Liver (tissue), 3 donors: ENCODE data around the gene RHOH.

Experiments used
- EGR1 ChIP-seq, 2 donors: IDR thresholded peaks; 2 replicates each; pipeline ENCODE4 v1.6.1; 2016 to 2018; ENCODE audit warnings: antibody characterized with exemption in 2 of 2, low read depth in 2 of 2
- GABPA ChIP-seq, 2 donors: IDR thresholded peaks in 1 of 2; conservative IDR thresholded peaks in 1 of 2; 2 replicates each; pipeline ENCODE4 v1.6.1; 2016; ENCODE audit warnings: antibody characterized with exemption in 2 of 2, mild to moderate bottlenecking in 1 of 2, moderate library complexity in 1 of 2
- JUND ChIP-seq, 2 donors: IDR thresholded peaks; 2 replicates each; pipeline ENCODE4 v1.6.1; 2016; ENCODE audit warnings: antibody characterized with exemption in 2 of 2
- RAD21 ChIP-seq, 2 donors: IDR thresholded peaks; 2 replicates each; pipeline ENCODE4 v1.6.1; 2016; ENCODE audit warnings: antibody characterized with exemption in 2 of 2, mild to moderate bottlenecking in 2 of 2
- RXRA ChIP-seq, 2 donors: IDR thresholded peaks; 2 replicates each; pipeline ENCODE4 v1.6.1; 2017 to 2018; ENCODE audit warnings: antibody characterized with exemption in 2 of 2, mild to moderate bottlenecking in 1 of 2
- SP1 ChIP-seq: IDR thresholded peaks from 2 replicates; pipeline ENCODE4 v1.6.1; 2018; ENCODE audit warnings: antibody characterized with exemption, mild to moderate bottlenecking
- TAF1 ChIP-seq: conservative IDR thresholded peaks from 2 replicates; pipeline ENCODE4 v1.6.1; 2016; ENCODE audit warnings: antibody characterized with exemption, mild to moderate bottlenecking
- YY1 ChIP-seq: IDR thresholded peaks from 2 replicates; pipeline ENCODE4 v1.6.1; 2016; ENCODE audit warnings: antibody characterized with exemption, mild to moderate bottlenecking
- TF ChIP-seq, protein P1 (sequence below): fragments of 150-350 bp; IDR thresholded peaks from 2 replicates; pipeline ENCODE4 v1.5.1; 2017; ENCODE audit warnings: improper control_type of control experiment, low read depth, low read length; ENCODE audit not compliant: missing input control
- TF ChIP-seq, protein P2 (sequence below): IDR thresholded peaks from 2 replicates; pipeline ENCODE4 v1.6.1; 2016; ENCODE audit warnings: antibody characterized with exemption, mild to moderate bottlenecking
- TF ChIP-seq, protein P3 (sequence below): IDR thresholded peaks from 2 replicates; pipeline ENCODE4 v1.6.1; 2016; ENCODE audit warnings: antibody characterized with exemption
- donor health status: healthy.
- donor health status: healthy.

DNA sequence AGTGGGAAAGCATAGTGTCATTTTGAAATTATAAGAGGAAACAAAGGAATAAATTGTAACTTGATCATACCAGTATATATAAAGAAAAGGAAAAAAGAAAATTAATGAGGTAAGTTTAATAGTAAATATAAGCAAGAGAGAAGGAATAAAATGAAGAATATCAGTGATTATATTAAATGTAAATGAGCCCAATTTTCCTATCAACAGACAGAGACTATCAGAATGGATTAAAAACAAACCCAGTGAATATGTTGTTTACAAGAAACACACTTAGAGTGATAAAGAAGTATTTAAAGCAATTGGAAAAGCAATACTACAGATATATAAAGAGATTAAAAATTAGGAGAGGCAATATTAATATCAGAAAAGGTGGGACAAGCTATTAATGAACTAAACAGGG, 28.8 kb upstream of the RHOH start:
- TF ChIP-seq, protein P1, sequence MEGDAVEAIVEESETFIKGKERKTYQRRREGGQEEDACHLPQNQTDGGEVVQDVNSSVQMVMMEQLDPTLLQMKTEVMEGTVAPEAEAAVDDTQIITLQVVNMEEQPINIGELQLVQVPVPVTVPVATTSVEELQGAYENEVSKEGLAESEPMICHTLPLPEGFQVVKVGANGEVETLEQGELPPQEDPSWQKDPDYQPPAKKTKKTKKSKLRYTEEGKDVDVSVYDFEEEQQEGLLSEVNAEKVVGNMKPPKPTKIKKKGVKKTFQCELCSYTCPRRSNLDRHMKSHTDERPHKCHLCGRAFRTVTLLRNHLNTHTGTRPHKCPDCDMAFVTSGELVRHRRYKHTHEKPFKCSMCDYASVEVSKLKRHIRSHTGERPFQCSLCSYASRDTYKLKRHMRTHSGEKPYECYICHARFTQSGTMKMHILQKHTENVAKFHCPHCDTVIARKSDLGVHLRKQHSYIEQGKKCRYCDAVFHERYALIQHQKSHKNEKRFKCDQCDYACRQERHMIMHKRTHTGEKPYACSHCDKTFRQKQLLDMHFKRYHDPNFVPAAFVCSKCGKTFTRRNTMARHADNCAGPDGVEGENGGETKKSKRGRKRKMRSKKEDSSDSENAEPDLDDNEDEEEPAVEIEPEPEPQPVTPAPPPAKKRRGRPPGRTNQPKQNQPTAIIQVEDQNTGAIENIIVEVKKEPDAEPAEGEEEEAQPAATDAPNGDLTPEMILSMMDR = no peak
- TF ChIP-seq SP1 (no peak), TAF1 (no peak), RAD21 (IDR thresholded peaks at IDR 0.05) (no peak), EGR1 (IDR thresholded peaks at IDR 0.05; ENCODE audit: low read depth in 2 of 2) (no peak), GABPA (IDR thresholded peaks at IDR 0.05 in 1 of 2, conservative IDR thresholded peaks at IDR 0.05 in 1 of 2) (no peak), YY1 (no peak), JUND (IDR thresholded peaks at IDR 0.05) (no peak), RXRA (IDR thresholded peaks at IDR 0.05) (no peak)
- TF ChIP-seq, protein P2, sequence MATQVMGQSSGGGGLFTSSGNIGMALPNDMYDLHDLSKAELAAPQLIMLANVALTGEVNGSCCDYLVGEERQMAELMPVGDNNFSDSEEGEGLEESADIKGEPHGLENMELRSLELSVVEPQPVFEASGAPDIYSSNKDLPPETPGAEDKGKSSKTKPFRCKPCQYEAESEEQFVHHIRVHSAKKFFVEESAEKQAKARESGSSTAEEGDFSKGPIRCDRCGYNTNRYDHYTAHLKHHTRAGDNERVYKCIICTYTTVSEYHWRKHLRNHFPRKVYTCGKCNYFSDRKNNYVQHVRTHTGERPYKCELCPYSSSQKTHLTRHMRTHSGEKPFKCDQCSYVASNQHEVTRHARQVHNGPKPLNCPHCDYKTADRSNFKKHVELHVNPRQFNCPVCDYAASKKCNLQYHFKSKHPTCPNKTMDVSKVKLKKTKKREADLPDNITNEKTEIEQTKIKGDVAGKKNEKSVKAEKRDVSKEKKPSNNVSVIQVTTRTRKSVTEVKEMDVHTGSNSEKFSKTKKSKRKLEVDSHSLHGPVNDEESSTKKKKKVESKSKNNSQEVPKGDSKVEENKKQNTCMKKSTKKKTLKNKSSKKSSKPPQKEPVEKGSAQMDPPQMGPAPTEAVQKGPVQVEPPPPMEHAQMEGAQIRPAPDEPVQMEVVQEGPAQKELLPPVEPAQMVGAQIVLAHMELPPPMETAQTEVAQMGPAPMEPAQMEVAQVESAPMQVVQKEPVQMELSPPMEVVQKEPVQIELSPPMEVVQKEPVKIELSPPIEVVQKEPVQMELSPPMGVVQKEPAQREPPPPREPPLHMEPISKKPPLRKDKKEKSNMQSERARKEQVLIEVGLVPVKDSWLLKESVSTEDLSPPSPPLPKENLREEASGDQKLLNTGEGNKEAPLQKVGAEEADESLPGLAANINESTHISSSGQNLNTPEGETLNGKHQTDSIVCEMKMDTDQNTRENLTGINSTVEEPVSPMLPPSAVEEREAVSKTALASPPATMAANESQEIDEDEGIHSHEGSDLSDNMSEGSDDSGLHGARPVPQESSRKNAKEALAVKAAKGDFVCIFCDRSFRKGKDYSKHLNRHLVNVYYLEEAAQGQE = no peak
- TF ChIP-seq, protein P3, sequence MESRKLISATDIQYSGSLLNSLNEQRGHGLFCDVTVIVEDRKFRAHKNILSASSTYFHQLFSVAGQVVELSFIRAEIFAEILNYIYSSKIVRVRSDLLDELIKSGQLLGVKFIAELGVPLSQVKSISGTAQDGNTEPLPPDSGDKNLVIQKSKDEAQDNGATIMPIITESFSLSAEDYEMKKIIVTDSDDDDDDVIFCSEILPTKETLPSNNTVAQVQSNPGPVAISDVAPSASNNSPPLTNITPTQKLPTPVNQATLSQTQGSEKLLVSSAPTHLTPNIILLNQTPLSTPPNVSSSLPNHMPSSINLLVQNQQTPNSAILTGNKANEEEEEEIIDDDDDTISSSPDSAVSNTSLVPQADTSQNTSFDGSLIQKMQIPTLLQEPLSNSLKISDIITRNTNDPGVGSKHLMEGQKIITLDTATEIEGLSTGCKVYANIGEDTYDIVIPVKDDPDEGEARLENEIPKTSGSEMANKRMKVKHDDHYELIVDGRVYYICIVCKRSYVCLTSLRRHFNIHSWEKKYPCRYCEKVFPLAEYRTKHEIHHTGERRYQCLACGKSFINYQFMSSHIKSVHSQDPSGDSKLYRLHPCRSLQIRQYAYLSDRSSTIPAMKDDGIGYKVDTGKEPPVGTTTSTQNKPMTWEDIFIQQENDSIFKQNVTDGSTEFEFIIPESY = no peak
